ENCODE data around the gene ZC3H7A. TPM values are rescaled to one million over a fixed set of nuclear protein-coding genes. Genes with fewer than 3 reads are reported as not detected.

ZC3H7A gene
- total RNA-seq, 3 donors from 2014 or later = 42.4 to 61.2 (median 59.0) TPM

GRCh38 chr16:11742536-11743307, 54.3 kb downstream of the ZC3H7A start, which contains the start of gene TXNDC11:
Gene TXNDC11 (minus strand): TSS chr16:11742857. CDS start chr16:11742730, 127 bp downstream.
- peak; percentile 95 for ATAC-seq
- Histone ChIP-seq H3K36me3 (ENCODE audit: low read depth) (peaks cover 4% of the 10 kb centered on the region), H3K4me1 (ENCODE audit: low read depth) (peaks cover 34% of the 10 kb centered on the region), H3K4me3 (peak within 1 kb of the TSS; percentile 84), H3K9me3 (no peaks in the 10 kb centered on the region)
- intact Hi-C loops (cut with DNase I, micrococcal nuclease) = loop anchor here in 1 of 2 donors (5.0 kb wide), 1 partner anchor 55 kb away; the partner anchor contains the start of gene ZC3H7A
- no peak for TF ChIP-seq CTCF (IDR thresholded peaks at IDR 0.05)
- DNase-seq = peak; percentile 100

- intact Hi-C loops (cut with DNase I, micrococcal nuclease) = loop anchor here in 1 of 2 donors (5.0 kb wide), 1 partner anchor 55 kb away; the partner anchor contains the start of gene ZC3H7A
- peak; percentile 73 to 83 (median 81) for DNase-seq
- H3K4me3 ChIP-seq = peak overlapping the region; percentile 84
- ATAC-seq = peak; percentile 56
- H3K4me1 ChIP-seq (ENCODE audit: low read depth) = peaks cover 29% of the 10 kb centered on the region
- TF ChIP-seq CTCF (IDR thresholded peaks at IDR 0.05) = no peak
- no peaks in the 10 kb centered on the region for H3K9me3 ChIP-seq
- peaks cover 4% of the 10 kb centered on the region for H3K36me3 ChIP-seq (ENCODE audit: low read depth)
These were observed 54.9 kb downstream of the ZC3H7A start for GRCh38 chr16:11742093-11742535.

GRCh38 chr16:11740567-11740966, 56.5 kb downstream of the ZC3H7A start:
- Histone ChIP-seq H3K9me3 (no peaks in the 10 kb centered on the region), H3K4me1 (ENCODE audit: low read depth) (peaks cover 29% of the 10 kb centered on the region), H3K36me3 (ENCODE audit: low read depth) (peaks cover 4% of the 10 kb centered on the region), H3K4me3 (no peak overlapping the region)
- DNase-seq = no peak
- intact Hi-C loops (cut with DNase I, micrococcal nuclease) = loop anchor here in 1 of 2 donors (5.0 kb wide), 1 partner anchor 57 kb away; the partner anchor contains the start of gene ZC3H7A
- no peak for ATAC-seq
- TF ChIP-seq CTCF (IDR thresholded peaks at IDR 0.05) = no peak

GRCh38 chr16:11738742-11739544, 58.1 kb downstream of the ZC3H7A start:
- no peak overlapping the region for H3K4me3 ChIP-seq
- no peak for DNase-seq
- H3K4me1 ChIP-seq (ENCODE audit: low read depth) = peaks cover 24% of the 10 kb centered on the region
- ATAC-seq = no peak
- intact Hi-C loops (cut with DNase I, micrococcal nuclease) = no loop called here
- no peaks in the 10 kb centered on the region for H3K9me3 ChIP-seq
- no peak for TF ChIP-seq CTCF (IDR thresholded peaks at IDR 0.05)
- peaks cover 4% of the 10 kb centered on the region for H3K36me3 ChIP-seq (ENCODE audit: low read depth)

- intact Hi-C loops (cut with DNase I, micrococcal nuclease) = no loop called here
- no peak for TF ChIP-seq CTCF (IDR thresholded peaks at IDR 0.05)
- Histone ChIP-seq H3K4me3 (no peak overlapping the region), H3K36me3 (ENCODE audit: low read depth) (peaks cover 1% of the 10 kb centered on the region), H3K4me1 (ENCODE audit: low read depth) (peaks cover 18% of the 10 kb centered on the region), H3K9me3 (no peaks in the 10 kb centered on the region)
- ATAC-seq (no peak), DNase-seq (no peak)
These were observed 59.3 kb downstream of the ZC3H7A start for GRCh38 chr16:11737713-11738112.

Measured in mucosa of descending colon (tissue), 3 donors.